ENCODE results near the gene NCOR1.
"Not testable (repeated sequence)": the region's sequence is repeated elsewhere in the genome, so short reads cannot be mapped to it uniquely, and the experiment has no call there.

Gene NCOR1

DNA sequence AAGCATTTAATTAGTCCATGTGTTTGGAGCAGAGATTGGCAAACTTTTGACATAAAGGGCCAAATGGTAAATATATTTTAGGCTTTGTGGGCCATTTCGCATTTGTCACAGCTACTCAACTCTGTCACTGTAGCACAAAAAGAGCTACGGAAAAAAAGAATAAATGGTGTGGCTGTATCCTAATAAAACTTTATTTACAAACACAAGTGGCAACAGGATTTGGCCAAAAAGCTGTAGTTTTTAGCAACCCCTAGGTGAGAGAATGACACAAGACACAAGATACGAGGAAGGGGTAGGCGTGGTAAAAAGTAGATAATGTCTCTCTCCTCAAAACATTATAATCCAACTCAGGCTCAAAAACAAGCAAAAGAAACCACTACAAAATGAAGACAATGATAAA is 149.2 kb downstream of the NCOR1 start:
- no peak overlapping the region for H3K27ac ChIP-seq
- TF ChIP-seq, protein P1, sequence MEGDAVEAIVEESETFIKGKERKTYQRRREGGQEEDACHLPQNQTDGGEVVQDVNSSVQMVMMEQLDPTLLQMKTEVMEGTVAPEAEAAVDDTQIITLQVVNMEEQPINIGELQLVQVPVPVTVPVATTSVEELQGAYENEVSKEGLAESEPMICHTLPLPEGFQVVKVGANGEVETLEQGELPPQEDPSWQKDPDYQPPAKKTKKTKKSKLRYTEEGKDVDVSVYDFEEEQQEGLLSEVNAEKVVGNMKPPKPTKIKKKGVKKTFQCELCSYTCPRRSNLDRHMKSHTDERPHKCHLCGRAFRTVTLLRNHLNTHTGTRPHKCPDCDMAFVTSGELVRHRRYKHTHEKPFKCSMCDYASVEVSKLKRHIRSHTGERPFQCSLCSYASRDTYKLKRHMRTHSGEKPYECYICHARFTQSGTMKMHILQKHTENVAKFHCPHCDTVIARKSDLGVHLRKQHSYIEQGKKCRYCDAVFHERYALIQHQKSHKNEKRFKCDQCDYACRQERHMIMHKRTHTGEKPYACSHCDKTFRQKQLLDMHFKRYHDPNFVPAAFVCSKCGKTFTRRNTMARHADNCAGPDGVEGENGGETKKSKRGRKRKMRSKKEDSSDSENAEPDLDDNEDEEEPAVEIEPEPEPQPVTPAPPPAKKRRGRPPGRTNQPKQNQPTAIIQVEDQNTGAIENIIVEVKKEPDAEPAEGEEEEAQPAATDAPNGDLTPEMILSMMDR (conservative IDR thresholded peaks at IDR 0.05): no peak
- TF ChIP-seq ZFX (IDR thresholded peaks at IDR 0.05): no peak

DNA sequence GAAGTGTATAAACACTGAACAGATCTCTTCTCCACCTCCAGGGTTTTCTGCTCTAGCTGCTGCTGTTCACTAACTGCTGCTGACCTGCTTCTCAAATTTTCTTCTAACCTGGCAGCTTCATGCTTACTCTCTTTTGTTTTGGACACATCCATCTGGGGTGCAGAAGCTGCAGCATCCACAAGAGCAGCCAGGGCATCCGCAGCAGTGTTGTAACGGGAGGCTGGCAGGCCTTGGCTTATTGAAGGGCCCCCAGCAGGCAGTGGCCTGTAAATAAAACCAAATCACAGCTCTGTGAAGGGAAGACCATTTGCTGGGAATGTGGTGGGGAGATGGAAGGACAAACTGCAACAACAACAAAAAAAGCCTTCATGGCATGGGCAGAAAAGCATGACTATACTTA is 153.7 kb downstream of the NCOR1 start:
- H3K27ac ChIP-seq: no peak overlapping the region
- TF ChIP-seq ZFX (IDR thresholded peaks at IDR 0.05): no peak
- TF ChIP-seq, protein P1 (conservative IDR thresholded peaks at IDR 0.05): no peak

DNA sequence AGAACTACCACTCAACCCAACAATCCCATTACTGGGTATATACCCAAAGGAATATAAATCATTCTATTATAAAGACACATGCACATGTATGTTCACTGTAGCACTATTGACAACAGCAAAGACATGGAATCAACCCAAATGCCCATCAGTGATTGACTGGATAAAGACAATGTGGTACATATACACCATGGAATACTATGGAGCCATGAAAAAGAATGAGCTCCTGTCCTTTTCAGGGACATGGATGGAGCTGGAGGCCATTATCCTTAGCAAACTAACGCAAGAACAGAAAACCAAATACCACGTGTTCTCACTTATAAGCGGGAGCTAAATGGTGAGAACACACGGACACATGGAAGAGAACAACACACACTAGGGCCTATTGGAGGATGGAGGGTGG is 160.2 kb downstream of the NCOR1 start:
- not testable (repeated sequence) for H3K27ac ChIP-seq

DNA sequence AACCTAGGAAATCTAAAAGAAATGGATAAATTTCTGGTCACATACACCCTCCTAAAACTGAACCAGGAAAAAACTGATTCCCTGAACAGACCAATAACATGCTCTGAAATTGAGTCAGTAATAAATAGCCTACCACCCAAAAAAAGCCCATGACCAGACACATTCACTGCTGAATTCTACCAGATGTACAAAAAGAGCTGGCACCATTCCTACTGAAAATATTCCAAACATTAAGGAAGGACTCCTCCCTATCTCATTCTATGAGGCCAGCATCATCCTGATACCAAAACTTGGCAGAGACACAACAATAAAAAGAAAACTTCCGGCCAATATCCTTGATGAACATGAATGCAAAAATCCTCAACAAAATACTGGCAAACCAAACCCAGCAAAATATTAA is 162.8 kb downstream of the NCOR1 start:
- no peak overlapping the region for H3K27ac ChIP-seq
- no peak for TF ChIP-seq ZFX (IDR thresholded peaks at IDR 0.05)
- TF ChIP-seq, protein P1 (conservative IDR thresholded peaks at IDR 0.05): no peak

DNA sequence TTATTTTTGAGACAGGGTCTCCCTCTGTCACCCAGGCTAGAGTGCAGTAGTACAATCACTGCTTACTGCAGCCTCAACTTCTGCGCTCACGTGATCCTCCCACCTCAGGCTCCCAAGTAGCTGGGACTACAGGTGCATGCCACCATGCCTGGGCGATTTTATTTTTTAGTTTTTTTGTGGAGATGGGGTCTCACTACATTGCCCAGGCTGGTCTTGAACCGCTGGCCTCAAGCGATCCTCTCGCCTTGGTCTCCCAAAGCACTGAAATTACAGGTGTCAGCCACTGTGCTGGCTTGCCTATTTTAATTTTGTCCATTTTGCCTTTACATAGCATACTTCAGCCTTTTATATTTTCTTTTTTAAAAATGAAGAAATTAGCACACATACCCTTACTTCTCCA is 164.5 kb downstream of the NCOR1 start:
- no peak for TF ChIP-seq ZFX (IDR thresholded peaks at IDR 0.05)
- TF ChIP-seq, protein P1 (conservative IDR thresholded peaks at IDR 0.05): no peak
- no peak overlapping the region for H3K27ac ChIP-seq

DNA sequence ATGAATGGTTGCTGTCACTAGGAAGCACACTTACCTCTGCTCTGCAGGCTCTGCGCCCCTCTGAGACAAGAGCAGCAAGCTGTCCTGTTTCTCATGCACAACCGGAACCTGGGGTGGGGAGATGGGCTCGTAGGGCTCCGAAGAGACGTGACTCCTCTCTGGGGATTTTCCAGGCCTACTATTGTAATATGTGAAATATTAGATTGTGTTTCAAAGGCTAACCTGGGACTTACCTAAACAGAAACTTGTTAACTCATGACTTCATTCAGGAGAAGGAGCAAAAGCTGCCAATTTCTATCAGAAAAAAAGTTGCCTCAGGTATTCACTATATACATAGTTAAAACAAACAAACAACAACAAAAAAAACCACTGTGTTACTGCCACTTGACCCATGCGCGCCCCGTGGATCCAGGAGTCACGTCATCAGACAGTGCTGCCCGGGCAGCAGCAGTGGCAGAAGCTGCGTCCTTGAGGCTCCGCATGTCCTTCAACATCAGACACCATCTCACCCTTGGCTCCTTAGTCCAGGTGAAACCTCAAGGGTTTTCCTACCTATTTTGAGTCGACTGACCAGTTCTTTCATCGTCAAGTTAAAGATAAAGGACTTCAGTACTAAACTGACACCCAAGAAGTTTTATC is 166.4 kb downstream of the NCOR1 start:
- no peak overlapping the region for H3K27ac ChIP-seq
- TF ChIP-seq, protein P1 (conservative IDR thresholded peaks at IDR 0.05): no peak
- TF ChIP-seq ZFX (IDR thresholded peaks at IDR 0.05): no peak

DNA sequence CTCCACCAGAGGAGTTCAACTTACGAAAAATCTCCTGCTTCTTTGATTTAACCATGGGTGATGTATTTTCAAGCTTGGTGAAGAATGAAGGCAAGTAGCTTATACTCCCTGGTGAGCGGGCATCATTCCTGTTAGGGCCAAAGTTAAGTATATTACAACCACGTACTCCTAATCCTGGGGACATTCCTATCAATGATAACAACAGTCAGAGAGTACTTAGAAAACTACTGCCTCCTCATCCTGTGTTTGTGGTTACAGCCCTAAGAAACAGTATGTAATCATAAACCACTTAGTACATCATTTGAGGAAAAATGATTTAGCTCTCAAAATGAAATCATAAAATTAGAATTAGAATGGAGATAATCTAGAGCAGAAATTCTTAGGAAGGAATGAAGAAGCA is 168.4 kb downstream of the NCOR1 start:
- H3K27ac ChIP-seq: no peak overlapping the region
- TF ChIP-seq, protein P1 (conservative IDR thresholded peaks at IDR 0.05): no peak
- no peak for TF ChIP-seq ZFX (IDR thresholded peaks at IDR 0.05)

DNA sequence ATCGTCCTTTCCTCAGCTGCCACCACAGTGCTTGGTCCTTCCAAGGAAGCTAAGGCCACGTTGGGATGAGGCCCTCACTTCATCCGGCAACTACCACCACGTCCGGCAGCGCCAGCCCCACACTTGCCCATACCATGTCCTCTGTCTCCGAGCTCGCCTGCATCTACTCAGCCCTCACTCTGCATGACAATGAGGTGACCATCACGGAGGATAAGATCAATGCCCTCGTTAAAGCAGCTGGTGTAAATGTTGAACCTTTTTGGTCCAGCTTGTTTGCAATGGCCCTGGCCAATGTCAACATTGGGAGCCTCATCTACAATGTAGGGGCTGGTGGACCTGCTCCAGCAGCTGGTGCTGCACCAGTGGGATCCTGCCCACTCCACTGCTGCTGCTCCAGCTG is 170.8 kb downstream of the NCOR1 start:
- no peak overlapping the region for H3K27ac ChIP-seq
- TF ChIP-seq, protein P1 (conservative IDR thresholded peaks at IDR 0.05): no peak
- no peak for TF ChIP-seq ZFX (IDR thresholded peaks at IDR 0.05)

Measured in C4-2B (cell line).